Esophagus squamous epithelium (tissue), 5 donors: ENCODE results near the gene KLF7. TPM values are rescaled to one million over a fixed set of nuclear protein-coding genes. Genes with fewer than 3 reads are reported as not detected.
A peak's percentile ranks its signal among the peaks of the same experiment; 100 is the strongest.

ENCODE experiments used
- DNase-seq: peaks from one replicate; lab custom pipeline; 2025; lab: John Stamatoyannopoulos, UW
- H3K27ac ChIP-seq, 4 donors: fragments of 200-600 bp; sonication (generic); one replicate each; pipeline ENCODE4 v1.5.1; 2016 to 2019; ENCODE audit warnings: mild to moderate bottlenecking in 1 of 4
- H3K27me3 ChIP-seq, 4 donors: fragments of 200-600 bp; sonication (generic); 1 replicate in 3 of 4; 2 replicates in 1 of 4; pipeline versions ENCODE4 v1.5.1 to v1.6.0; 2017 to 2021; ENCODE audit warnings: antibody characterized with exemption in 1 of 4
- H3K36me3 ChIP-seq, 3 donors: fragments of 200-600 bp; sonication (generic); one replicate each; pipeline ENCODE4 v1.5.1; 2016 to 2019
- H3K4me1 ChIP-seq, 3 donors: fragments of 200-600 bp; sonication (generic); one replicate each; pipeline ENCODE4 v1.5.1; 2017 to 2019
- H3K4me3 ChIP-seq, 4 donors: fragments of 200-600 bp; sonication (generic); 1 replicate in 3 of 4; 2 replicates in 1 of 4; pipeline ENCODE4 v1.5.1; 2016 to 2019; ENCODE audit warnings: mild to moderate bottlenecking in 2 of 4, moderate library complexity in 1 of 4
- H3K9me3 ChIP-seq, 3 donors: fragments of 200-600 bp; sonication (generic); one replicate each; pipeline ENCODE4 v1.5.1; 2016 to 2019
- CTCF ChIP-seq, 6 experiments: fragments of 450-650 bp in 4 of 6; fragments of 200-600 bp in 2 of 6; sonication (generic) in 2 of 6; IDR thresholded peaks; one replicate each; pipeline ENCODE4 v1.5.1; 2016 to 2019; ENCODE audit warnings: antibody characterized with exemption in 6 of 6, mild to moderate bottlenecking in 4 of 6, moderate library complexity in 4 of 6
- POLR2A ChIP-seq, 4 donors: fragments of 450-650 bp; IDR thresholded peaks; one replicate each; pipeline ENCODE4 v1.6.1; 2017; ENCODE audit warnings: antibody characterized with exemption in 4 of 4, mild to moderate bottlenecking in 4 of 4, moderate library complexity in 3 of 4
- WGBS, 2 donors: methylation state at CpG; one replicate each; pipeline ENCODE4 v1.1.5; 2018; 5-methylcytosine and 5-hydroxymethylcytosine counted together
- intact Hi-C: fragments of 100-400 bp; cut with DNase I; formaldehyde crosslinking; loops from one replicate; pipeline ENCODE4 v1.15.0; 2022
- total RNA-seq, 4 donors: library from RNA; depleted of rRNA; stranded (reverse); fragments of >200 nt; gene quantifications; one replicate each; pipeline ENCODE4 v1.1.0, GENCODE V29; 2016
- donor health status: DM: yes; HTN: yes; CAD: no.

KLF7 gene
- total RNA-seq, 4 donors from 2014 or later = 6.5 to 24.8 (median 15.2) TPM

- H3K9me3 ChIP-seq = no peaks in the 10 kb centered on the region
- DNase-seq = no peak
- no peaks in the 10 kb centered on the region for H3K27me3 ChIP-seq
- H3K4me1 ChIP-seq = peaks cover 0 to 8% (median 0%) of the 10 kb centered on the region in 3 donors
- peaks cover 0 to 38% (median 0%) of the 10 kb centered on the region in 3 donors for H3K36me3 ChIP-seq
- H3K4me3 ChIP-seq = no peak overlapping the region
- WGBS, 2 donors = 60 to 66% methylated on average over 2 of the region's 2 CpGs
- H3K27ac ChIP-seq = no peak overlapping the region
- intact Hi-C loops = no loop called here
- TF ChIP-seq POLR2A (IDR thresholded peaks at IDR 0.05) (no peak), CTCF (IDR thresholded peaks at IDR 0.05) (no peak)
Observed at GRCh38 chr2:207112383-207112782, 53.4 kb downstream of the KLF7 start.

DNA sequence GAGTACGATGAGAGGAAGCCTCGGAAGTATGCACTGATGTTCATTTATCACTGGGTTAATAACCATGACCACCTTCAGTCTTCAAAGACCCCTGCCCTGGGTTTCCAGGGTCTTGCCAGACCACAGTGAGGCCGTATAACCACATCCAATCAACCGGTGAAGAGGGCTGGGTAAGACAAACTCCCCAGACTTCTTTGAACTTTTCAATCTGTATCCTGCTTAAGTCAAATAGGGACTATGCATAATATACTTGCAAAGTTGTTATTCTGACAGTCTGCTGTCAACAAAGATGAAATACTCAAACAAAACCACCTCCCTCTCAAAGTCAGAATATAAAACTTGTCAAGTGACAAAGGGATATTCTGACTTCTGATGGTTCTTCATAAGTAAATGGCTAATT lies 54.0 kb downstream of the KLF7 start:
- TF ChIP-seq CTCF (IDR thresholded peaks at IDR 0.05) (no peak), POLR2A (IDR thresholded peaks at IDR 0.05) (no peak)
- Histone ChIP-seq H3K4me1 (peaks cover 0 to 8% (median 0%) of the 10 kb centered on the region in 3 donors), H3K36me3 (peaks cover 0 to 44% (median 3%) of the 10 kb centered on the region in 3 donors), H3K27ac (no peak overlapping the region), H3K9me3 (no peaks in the 10 kb centered on the region), H3K27me3 (no peaks in the 10 kb centered on the region), H3K4me3 (no peak overlapping the region)
- intact Hi-C loops = no loop called here
- 83 to 87% methylated on average over 4 of the region's 4 CpGs for WGBS, 2 donors
- DNase-seq = no peak

DNA sequence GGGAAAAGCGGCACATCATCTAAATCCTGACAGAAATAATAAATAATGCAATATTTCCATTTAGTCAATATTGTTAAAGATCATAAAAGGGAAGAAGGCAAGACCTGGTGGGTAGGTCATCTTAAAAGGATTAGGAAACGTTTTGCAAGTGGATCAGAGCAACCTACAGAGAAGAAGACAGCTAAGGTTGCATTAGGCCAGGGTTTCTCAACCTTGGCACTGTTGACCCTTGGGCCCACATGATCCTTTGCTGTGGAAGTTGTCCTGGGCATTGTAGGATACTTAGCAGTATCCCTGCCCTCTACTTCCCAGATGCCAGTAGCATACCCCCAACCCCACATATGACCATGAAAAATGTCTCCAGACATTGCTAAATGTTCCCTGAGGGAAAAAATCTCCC lies 55.0 kb downstream of the KLF7 start:
- DNase-seq = no peak
- H3K27ac ChIP-seq = peak overlapping the region in 1 of 4 donors; percentile 18

GRCh38 chr2:207110310-207110709 lies 55.4 kb downstream of the KLF7 start:
- TF ChIP-seq CTCF (IDR thresholded peaks at IDR 0.05) = no peak
- no peak for TF ChIP-seq POLR2A (IDR thresholded peaks at IDR 0.05)
- Histone ChIP-seq H3K27ac (no peak overlapping the region), H3K36me3 (peaks cover 0 to 59% (median 5%) of the 10 kb centered on the region in 3 donors), H3K4me1 (no peaks in the 10 kb centered on the region), H3K9me3 (no peaks in the 10 kb centered on the region), H3K4me3 (no peak overlapping the region), H3K27me3 (no peaks in the 10 kb centered on the region)
- no peak for DNase-seq
- WGBS, 2 donors = 80 to 92% methylated on average over 7 of the region's 7 CpGs
- intact Hi-C loops = no loop called here

More for the DNA sequence above, 55.0 kb downstream of the KLF7 start:
- peaks cover 0 to 2% (median 0%) of the 10 kb centered on the region in 3 donors for H3K4me1 ChIP-seq
- intact Hi-C loops = no loop called here
- 70 to 76% methylated on average over 2 of the region's 2 CpGs for WGBS, 2 donors
- TF ChIP-seq POLR2A (IDR thresholded peaks at IDR 0.05) (no peak), CTCF (IDR thresholded peaks at IDR 0.05) (no peak)
- H3K4me3 ChIP-seq = no peak overlapping the region
- H3K9me3 ChIP-seq = no peaks in the 10 kb centered on the region
- peaks cover 0 to 55% (median 5%) of the 10 kb centered on the region in 3 donors for H3K36me3 ChIP-seq
- H3K27me3 ChIP-seq = no peaks in the 10 kb centered on the region

GRCh38 chr2:207109768-207110167 lies 56.0 kb downstream of the KLF7 start:
- 79 to 80% methylated on average over 5 of the region's 5 CpGs for WGBS, 2 donors
- no peaks in the 10 kb centered on the region for H3K4me1 ChIP-seq
- H3K27ac ChIP-seq = no peak overlapping the region
- intact Hi-C loops = no loop called here
- no peak overlapping the region for H3K4me3 ChIP-seq
- H3K36me3 ChIP-seq = peaks cover 0 to 64% (median 5%) of the 10 kb centered on the region in 3 donors
- H3K9me3 ChIP-seq = no peaks in the 10 kb centered on the region
- TF ChIP-seq POLR2A (IDR thresholded peaks at IDR 0.05) = no peak
- TF ChIP-seq CTCF (IDR thresholded peaks at IDR 0.05) = no peak
- DNase-seq = no peak
- no peaks in the 10 kb centered on the region for H3K27me3 ChIP-seq
